Body of pancreas (tissue), 4 donors: ENCODE measurements around the gene MB21D2. TPM values are rescaled to one million over a fixed set of nuclear protein-coding genes. Genes with fewer than 3 reads are reported as not detected.
"Not testable (repeated sequence)": the region's sequence is repeated elsewhere in the genome, so short reads cannot be mapped to it uniquely, and the experiment has no call there.

Source experiments
- ATAC-seq: fragments of 150-250 bp; one replicate; pipeline ENCODE4 v1.9.1; 2016
- DNase-seq, 4 donors: peaks; one replicate each; pipeline ENCODE4 v3.0.0-alpha.2; 2019
- H3K27ac ChIP-seq, 4 donors: fragments of 200-600 bp; sonication (generic); 1 replicate in 3 of 4; 2 replicates in 1 of 4; pipeline versions ENCODE4 v1.5.1 to v1.6.1; 2016 to 2019; ENCODE audit warnings: mild to moderate bottlenecking in 1 of 4, mixed read lengths in 1 of 4, moderate library complexity in 1 of 4
- H3K27me3 ChIP-seq, 2 donors: fragments of 200-600 bp; sonication (generic); one replicate each; pipeline ENCODE4 v1.6.0; 2016; ENCODE audit warnings: mild to moderate bottlenecking in 1 of 2
- H3K36me3 ChIP-seq, 2 donors: fragments of 200-600 bp; sonication (generic); replicated peaks in 1 of 2; 2 replicates each; pipeline ENCODE4 v1.5.1; 2016; ENCODE audit warnings: low read depth in 2 of 2; ENCODE audit not compliant: insufficient read depth in 1 of 2
- H3K4me1 ChIP-seq: fragments of 200-600 bp; sonication (generic); one replicate; pipeline ENCODE4 v1.6.0; 2016
- H3K4me3 ChIP-seq, 2 donors: fragments of 200-600 bp; sonication (generic); 1 replicate in 1 of 2; 2 replicates in 1 of 2; pipeline ENCODE4 v1.5.1; 2016 to 2019
- H3K9me3 ChIP-seq, 3 donors: fragments of 200-600 bp; sonication (generic); 1 replicate in 2 of 3; 2 replicates in 1 of 3; pipeline ENCODE4 v1.5.1; 2016
- POLR2A ChIP-seq, 3 donors: fragments of 450-650 bp; IDR thresholded peaks; one replicate each; pipeline ENCODE4 v1.6.1; 2016; ENCODE audit warnings: antibody characterized with exemption in 3 of 3, mild to moderate bottlenecking in 2 of 3
- WGBS, 2 donors: methylation state at CpG; one replicate each; pipeline ENCODE4 v1.1.5; 2017; 5-methylcytosine and 5-hydroxymethylcytosine counted together
- intact Hi-C: fragments of 100-400 bp; cut with DNase I; formaldehyde crosslinking; loops from one replicate; pipeline ENCODE4 v1.15.1; 2023
- total RNA-seq, 2 donors: library from RNA; depleted of rRNA; stranded (reverse); fragments of >200 nt; gene quantifications; one replicate each; pipeline ENCODE4 v1.1.0, GENCODE V29; 2016
- TF ChIP-seq, protein P1 (sequence below), 7 experiments: fragments of 450-650 bp in 4 of 7; fragments of 200-600 bp in 3 of 7; sonication (generic) in 3 of 7; IDR thresholded peaks; one replicate each; pipeline ENCODE4 v1.5.1; 2016 to 2019; ENCODE audit warnings: antibody characterized with exemption in 7 of 7

MB21D2 gene, protein sequence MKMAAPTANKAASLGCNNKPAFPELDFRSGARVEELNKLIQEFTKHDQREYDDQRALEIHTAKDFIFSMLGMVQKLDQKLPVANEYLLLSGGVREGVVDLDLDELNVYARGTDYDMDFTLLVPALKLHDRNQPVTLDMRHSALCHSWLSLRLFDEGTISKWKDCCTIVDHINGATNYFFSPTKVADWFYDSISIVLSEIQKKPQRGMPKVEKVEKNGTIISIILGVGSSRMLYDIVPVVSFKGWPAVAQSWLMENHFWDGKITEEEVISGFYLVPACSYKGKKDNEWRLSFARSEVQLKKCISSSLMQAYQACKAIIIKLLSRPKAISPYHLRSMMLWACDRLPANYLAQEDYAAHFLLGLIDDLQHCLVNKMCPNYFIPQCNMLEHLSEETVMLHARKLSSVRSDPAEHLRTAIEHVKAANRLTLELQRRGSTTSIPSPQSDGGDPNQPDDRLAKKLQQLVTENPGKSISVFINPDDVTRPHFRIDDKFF
- 1 to 10 TPM in 1 of 2 donors, under 1 TPM in 1; 0.66 to 1.8 TPM for total RNA-seq

GRCh38 chr3:192917404-192918274 is at the start of gene MB21D2:
MB21D2 (minus strand) TSS chr3:192917856; CDS start chr3:192917840, 16 bp downstream.
- DNase-seq = peak; percentile 49 to 72 (median 63)
- TF ChIP-seq, protein P1, sequence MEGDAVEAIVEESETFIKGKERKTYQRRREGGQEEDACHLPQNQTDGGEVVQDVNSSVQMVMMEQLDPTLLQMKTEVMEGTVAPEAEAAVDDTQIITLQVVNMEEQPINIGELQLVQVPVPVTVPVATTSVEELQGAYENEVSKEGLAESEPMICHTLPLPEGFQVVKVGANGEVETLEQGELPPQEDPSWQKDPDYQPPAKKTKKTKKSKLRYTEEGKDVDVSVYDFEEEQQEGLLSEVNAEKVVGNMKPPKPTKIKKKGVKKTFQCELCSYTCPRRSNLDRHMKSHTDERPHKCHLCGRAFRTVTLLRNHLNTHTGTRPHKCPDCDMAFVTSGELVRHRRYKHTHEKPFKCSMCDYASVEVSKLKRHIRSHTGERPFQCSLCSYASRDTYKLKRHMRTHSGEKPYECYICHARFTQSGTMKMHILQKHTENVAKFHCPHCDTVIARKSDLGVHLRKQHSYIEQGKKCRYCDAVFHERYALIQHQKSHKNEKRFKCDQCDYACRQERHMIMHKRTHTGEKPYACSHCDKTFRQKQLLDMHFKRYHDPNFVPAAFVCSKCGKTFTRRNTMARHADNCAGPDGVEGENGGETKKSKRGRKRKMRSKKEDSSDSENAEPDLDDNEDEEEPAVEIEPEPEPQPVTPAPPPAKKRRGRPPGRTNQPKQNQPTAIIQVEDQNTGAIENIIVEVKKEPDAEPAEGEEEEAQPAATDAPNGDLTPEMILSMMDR (IDR thresholded peaks at IDR 0.05) = peak in 2 of 7 experiments; percentile 22 to 24
- TF ChIP-seq POLR2A (IDR thresholded peaks at IDR 0.05) = peak; percentile 26 to 67 (median 61)
- H3K4me1 ChIP-seq = peaks cover 16% of the 10 kb centered on the region
- no peaks in the 10 kb centered on the region for H3K36me3 ChIP-seq
- WGBS, 2 donors = 0% methylated on average over 37 to 51 of the region's 66 CpGs
- no peaks in the 10 kb centered on the region for H3K9me3 ChIP-seq
- intact Hi-C loops = no loop called here
- H3K27me3 ChIP-seq = no peaks in the 10 kb centered on the region
- H3K27ac ChIP-seq = peak within 1 kb of the TSS; percentile 9 to 94 (median 85)
- ATAC-seq = peak; percentile 76
- H3K4me3 ChIP-seq = peak within 1 kb of the TSS; percentile 80 to 91

- WGBS, 2 donors = 86 to 90% methylated on average over 19 to 20 of the region's 21 CpGs
- H3K27ac ChIP-seq, DNase-seq, H3K4me1 ChIP-seq, intact Hi-C loops, H3K9me3 ChIP-seq, H3K36me3 ChIP-seq, H3K27me3 ChIP-seq, H3K4me3 ChIP-seq, ATAC-seq: not testable (repeated sequence)
These were observed 47.5 kb upstream of the MB21D2 start for GRCh38 chr3:192964959-192965719.

DNA sequence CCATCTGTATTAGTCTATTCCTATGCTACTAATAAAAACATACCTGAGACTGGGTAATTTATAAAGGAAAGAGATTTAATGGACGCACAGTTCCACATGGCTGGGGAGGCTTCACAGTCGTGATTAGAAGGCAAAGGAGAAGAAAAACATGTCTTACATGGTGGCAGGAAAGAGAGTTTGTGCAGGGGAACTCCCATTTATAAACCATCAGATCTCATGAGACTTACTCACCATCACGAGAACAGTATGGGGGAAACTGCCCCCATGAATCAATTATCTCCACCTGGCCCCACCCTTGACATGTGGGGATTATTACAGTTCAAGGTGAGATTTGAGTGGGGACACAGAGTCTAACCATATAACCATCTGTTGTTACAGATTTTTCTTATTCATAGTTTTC is 42.1 kb upstream of the MB21D2 start:
- H3K27ac ChIP-seq = no peak overlapping the region
- DNase-seq (no peak), ATAC-seq (no peak)
- TF ChIP-seq, protein P1 (IDR thresholded peaks at IDR 0.05) = no peak
- no peak for TF ChIP-seq POLR2A (IDR thresholded peaks at IDR 0.05)
- no peaks in the 10 kb centered on the region for H3K27me3 ChIP-seq
- no peaks in the 10 kb centered on the region for H3K9me3 ChIP-seq
- 50 to 54% methylated on average over 3 of the region's 3 CpGs for WGBS, 2 donors
- no peaks in the 10 kb centered on the region for H3K4me1 ChIP-seq
- H3K36me3 ChIP-seq = no peaks in the 10 kb centered on the region
- no peak overlapping the region for H3K4me3 ChIP-seq
- intact Hi-C loops = no loop called here

DNA sequence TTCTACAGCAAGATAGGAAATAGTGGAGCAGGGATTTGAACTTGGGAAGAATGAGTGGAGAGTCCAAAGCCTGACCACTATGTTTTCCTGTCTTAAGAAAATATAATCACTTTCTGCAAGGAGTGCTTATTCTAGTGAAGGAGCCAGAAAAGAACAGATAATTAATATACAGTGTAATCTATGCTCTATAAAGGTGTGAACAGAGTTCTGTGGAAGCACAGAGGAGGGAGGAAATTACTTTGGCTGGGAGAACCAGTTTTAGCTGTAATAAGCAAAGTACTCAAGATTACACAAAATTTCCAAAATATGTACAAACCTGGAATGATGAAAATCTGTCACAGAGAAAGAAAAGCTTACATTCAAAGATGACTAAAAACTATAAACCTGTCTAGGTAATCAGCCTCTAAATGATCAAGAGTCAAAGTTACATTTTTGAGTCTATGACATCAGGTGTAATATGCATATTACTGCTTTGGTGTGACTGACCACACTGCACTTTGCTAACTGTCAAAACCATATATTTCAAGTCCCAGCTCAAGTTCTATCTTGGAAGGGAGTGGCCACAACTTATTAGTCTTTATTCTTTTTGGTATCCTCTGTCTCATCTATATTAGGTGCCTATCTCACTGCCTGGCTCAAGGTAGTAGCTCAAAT is 40.7 kb upstream of the MB21D2 start:
- Histone ChIP-seq H3K36me3 (no peaks in the 10 kb centered on the region), H3K9me3 (no peaks in the 10 kb centered on the region), H3K4me1 (no peaks in the 10 kb centered on the region), H3K4me3 (no peak overlapping the region), H3K27ac (peak overlapping the region in 2 of 4 donors; percentile 13 to 46), H3K27me3 (no peaks in the 10 kb centered on the region)
- ATAC-seq = no peak
- no peak for TF ChIP-seq POLR2A (IDR thresholded peaks at IDR 0.05)
- TF ChIP-seq, protein P1 (IDR thresholded peaks at IDR 0.05) = no peak
- no peak for DNase-seq
- intact Hi-C loops = no loop called here
